Fibroblast of peridontal ligament (primary cell): ENCODE data around the gene FEZF2.

Experiments used
- DNase-seq: peaks from one replicate; pipeline ENCODE4 v3.0.0-alpha.2; 2010; ENCODE audit errors: extremely low read depth

Gene FEZF2

DNA sequence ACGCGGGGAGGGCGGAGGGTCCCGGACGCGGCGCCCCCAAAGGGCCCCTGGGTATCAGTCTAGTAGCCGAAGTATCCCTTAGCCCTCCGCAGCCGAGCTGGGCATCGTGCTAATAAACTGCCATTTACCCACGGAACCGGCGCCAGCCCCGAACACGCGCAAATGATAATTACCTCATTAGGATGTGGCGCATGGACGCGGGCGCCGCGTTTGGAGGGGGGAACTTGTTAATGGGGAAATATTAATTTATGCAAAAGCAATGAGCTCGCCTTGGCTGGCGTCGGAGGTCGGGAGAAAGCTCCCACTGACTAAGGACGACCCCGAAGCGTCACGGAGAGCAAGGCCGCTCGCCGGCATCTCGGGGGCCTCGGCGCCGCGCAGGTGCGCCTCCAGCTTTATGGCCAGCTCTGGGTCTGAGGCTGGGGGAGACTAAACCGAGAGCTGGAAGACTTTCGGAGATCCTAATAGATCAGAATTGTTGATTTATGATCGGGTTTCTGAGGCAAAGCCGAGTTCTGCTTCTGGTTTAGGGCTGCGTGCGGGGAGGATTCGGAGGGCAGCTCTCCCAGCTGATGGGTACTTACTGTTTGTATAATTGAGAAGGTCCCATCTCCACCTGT, 474 bp upstream of the FEZF2 start:
- DNase-seq = no peak

GRCh38 chr3:62372621-62373041, 719 bp downstream of the FEZF2 start:
- no peak for DNase-seq

DNA sequence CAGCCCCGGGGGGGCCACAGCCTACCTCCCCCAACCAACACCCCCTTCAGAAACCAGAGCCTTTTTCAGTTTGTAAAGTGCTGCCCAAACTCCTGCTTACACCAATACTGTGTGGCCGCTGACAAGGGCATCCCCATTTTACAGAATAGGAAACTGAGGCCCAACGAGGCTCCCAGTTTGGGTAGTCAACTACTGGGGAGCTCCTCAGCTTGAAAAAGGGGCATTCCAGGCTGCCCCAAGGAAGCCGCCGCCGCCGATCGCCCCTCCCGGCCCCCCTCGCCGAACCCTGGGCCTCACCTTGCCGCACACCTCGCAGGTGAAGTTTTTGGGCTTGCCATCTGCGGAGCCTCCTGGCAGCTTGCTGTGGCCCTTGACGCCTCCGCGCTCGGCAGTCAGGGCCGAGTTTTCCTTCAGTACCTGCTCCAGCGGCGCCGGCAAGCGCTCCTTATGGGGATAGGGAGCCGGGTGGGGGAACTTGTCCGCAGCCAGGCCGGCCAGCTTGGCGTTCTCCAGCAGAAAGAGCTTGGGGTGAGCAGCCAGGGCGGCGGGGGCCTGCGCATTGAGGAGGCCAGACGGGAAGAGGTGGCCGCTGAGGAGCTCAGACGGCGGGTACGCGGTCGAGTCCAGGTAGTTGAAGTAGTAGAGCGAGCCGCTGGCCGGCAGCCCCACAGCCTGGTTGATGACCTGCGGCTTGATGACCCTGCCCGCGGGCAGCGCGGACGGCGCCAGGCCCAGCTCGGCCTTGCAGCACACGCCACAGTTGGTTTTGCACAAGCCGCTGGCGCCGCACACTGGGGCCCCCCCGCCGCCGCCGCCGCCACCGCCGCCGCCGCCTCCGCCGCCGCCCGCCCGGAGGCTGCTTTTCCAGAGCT, 1.4 kb downstream of the FEZF2 start:
- no peak for DNase-seq

DNA sequence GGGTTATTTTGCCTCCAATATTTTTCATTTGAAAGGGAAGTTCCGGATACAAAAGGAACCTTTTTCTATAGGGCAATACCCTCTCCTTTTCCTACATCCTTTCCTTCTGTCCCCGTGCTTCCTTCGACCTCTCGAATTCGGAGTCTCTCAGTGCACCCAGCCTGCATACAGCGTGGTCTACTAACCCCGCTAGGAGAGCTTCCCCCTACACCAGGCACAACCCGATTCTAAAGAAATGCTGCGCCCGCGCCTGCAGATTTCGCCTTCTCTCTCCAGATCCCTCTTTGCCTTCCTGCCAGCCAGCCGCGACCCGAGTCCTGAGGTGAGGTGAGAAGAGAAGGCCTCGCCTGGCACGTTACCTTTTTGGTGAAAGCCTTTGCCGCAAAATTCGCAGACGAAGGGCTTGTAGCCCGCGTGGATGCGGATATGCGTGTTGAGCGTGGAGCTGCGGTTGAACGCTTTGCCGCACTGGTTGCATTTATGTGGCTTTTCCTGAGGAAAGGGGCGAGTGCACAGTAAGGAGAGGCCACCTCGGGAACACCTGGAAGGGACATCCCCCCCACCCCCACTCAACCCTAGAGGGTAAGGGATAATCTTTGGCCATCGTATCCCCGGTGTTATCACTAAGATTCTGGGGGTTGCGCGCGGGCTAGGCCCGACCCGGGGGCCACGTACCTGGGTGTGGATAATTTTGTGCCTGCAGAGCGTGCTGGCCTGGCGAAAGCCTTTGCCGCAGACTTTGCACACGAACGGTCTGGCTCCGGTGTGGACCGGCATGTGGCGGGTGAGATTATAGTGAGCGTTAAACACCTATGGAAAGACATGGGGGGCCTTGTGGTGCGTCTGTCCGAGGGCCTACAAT, 2.3 kb downstream of the FEZF2 start:
- DNase-seq = no peak

DNA sequence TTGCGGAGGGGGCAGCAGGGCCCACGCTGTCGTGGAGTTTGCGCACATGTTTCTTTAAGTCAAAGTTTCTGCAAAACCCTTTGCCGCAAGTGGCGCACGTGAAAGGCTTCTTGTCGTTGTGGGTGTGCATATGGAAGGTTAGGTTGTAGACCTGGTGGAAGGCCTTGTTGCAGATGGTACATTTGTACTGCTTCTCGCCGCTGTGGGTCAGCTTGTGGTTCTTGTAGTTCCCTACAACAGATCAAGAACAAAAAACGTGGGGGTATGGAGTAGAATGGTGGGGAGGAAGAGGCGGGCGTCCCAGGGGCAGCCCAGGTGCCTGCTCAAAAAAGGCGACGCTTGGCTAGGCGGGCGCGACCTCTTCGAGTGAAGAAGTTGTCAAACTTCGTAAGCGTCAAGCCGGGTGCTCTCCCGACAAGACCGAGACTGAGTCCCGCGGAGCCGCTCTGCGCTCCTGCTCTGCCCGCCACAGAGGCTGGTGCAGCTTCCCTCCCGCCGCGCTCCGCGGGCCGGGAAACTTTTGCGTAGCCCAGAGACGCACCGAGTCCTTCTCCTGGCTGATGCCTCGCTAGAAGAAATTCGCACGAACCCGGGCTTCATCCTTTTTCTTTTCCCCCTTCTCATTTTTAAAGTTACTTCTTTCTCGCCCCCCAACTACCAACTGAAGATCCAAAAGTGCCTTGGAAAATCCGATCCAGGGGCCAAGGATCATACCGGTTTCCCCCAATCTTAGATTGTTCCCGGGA, 3.1 kb downstream of the FEZF2 start:
- no peak for DNase-seq

GRCh38 chr3:62369476-62369743, 3.9 kb downstream of the FEZF2 start:
- no peak for DNase-seq

GRCh38 chr3:62368705-62369475, 4.5 kb downstream of the FEZF2 start:
- no peak for DNase-seq

DNA sequence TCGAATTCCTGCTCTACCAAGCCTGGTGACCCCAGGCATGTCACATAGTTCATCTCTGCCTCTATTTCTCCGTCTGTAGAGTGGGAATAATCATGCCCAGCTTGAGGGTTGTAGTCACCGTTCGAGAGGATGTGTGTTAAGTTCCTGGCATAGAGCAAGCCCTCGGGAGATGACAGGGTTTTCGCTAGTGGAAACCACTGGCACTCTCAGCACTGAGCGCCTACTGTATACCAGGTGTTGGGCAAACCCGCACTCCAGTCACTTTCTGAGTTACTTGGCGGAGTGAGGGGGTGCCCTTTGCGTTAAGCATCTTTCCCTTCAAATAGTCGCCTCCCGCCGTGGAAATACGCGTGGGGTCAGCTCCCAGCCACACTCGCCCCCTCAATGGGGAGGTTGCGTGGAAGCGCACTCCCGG, 5.1 kb downstream of the FEZF2 start:
- DNase-seq = no peak

- no peak for DNase-seq
Observed at GRCh38 chr3:62367763-62368195, 5.6 kb downstream of the FEZF2 start.

- no peak for DNase-seq
Observed at GRCh38 chr3:62366126-62366484, 7.2 kb downstream of the FEZF2 start.

DNA sequence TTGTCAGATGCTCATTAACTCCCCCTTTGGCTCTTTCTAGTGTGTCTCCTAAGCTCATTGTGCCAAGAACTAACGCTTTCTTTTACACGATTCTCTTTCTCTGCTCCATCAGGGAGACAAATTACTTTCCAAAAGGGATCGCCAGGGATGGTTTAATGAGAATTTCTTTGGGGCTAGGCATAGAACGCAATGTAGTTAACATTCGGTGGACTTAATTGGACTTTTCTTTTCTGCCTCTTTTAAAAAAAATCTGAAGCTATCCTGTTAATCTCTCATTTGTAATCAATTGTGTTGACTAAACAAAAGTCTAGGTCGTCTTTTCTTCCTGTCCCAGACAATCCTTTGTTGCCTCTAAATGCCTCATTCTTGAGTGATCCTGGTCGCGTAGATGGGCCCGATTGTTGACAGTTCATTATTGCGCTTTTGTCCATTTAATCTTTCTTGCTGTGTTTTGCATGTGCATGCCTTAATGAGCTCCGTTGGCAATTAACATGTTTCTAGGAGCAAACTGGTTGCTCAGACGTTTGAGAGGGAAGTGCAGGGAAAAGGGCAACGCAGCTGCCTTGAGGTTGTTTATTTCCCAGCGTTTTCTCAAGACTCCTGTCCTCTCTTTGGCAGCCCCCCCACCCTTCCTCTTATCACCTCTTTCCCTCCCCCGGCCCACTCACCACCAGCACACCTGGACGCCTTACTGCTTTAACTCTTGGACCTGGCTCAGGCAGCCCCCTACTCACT, 7.8 kb downstream of the FEZF2 start:
- DNase-seq = no peak

- no peak for DNase-seq
Observed at GRCh38 chr3:62364191-62364590, 9.2 kb downstream of the FEZF2 start.

- no peak for DNase-seq
Observed at GRCh38 chr3:62363275-62363674, 10.1 kb downstream of the FEZF2 start.

GRCh38 chr3:62361824-62362223, 11.5 kb downstream of the FEZF2 start:
- no peak for DNase-seq

- no peak for DNase-seq
Observed at GRCh38 chr3:62361261-62361660, 12.1 kb downstream of the FEZF2 start.

DNA sequence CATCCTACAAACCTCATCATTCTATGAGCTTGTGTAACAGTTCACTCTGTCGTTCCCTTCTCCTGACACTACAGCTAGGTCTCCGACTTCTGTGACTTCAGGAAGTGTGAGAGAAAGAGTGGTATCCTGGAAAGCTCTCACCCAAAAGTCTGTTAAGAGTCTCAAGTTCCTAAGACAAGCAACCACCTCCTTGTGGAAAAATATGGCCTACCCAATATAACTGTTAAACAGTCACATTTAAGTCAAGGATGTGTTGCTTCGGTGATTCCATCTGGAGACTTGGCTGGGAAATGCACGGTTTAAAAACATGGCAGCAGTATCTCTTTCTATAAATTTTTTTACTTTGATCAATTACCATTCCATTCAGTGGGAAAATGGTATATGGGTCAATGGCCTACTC, 13.8 kb downstream of the FEZF2 start:
- no peak for DNase-seq

- no peak for DNase-seq
Observed at GRCh38 chr3:62356356-62356755, 17.0 kb downstream of the FEZF2 start.

- no peak for DNase-seq
Observed at GRCh38 chr3:62355703-62356102, 17.6 kb downstream of the FEZF2 start.

DNA sequence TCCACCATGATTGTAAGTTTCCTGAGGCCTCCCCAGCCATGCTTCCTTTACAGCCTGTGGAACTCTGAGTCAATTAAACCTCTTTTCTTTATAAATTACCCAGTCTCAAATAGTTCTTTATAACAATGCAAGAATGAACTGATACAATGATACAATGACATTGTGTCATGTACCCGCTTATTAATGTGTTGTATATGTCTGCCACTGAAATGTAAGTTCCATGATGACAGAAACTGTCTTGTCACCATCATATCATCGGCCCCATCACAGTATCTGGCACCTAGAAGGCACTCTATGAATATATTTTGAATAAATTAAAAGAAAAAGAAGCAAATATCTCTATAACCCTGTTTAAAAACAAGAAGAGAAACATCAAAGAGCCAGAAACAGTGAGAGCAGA, 29.6 kb downstream of the FEZF2 start:
- no peak for DNase-seq

- no peak for DNase-seq
Observed at GRCh38 chr3:62335196-62335595, 38.2 kb downstream of the FEZF2 start.

GRCh38 chr3:62332835-62333244, 40.5 kb downstream of the FEZF2 start:
- peak; percentile 54 for DNase-seq
